ENCODE data around the gene AAK1.

The AAK1 gene

GRCh38 chr2:69524799-69525198 lies 118.7 kb downstream of the AAK1 start:
- DNase-seq: no peak

GRCh38 chr2:69521747-69522146 lies 121.8 kb downstream of the AAK1 start:
- DNase-seq: no peak

- no peak for DNase-seq
Observed at GRCh38 chr2:69518841-69519240, 124.7 kb downstream of the AAK1 start.

GRCh38 chr2:69517410-69517809 lies 126.1 kb downstream of the AAK1 start:
- no peak for DNase-seq

GRCh38 chr2:69514819-69515218 lies 128.7 kb downstream of the AAK1 start:
- DNase-seq: no peak

GRCh38 chr2:69514406-69514805 lies 129.1 kb downstream of the AAK1 start:
- no peak for DNase-seq

GRCh38 chr2:69512446-69512845 lies 131.1 kb downstream of the AAK1 start:
- no peak for DNase-seq

- no peak for DNase-seq
Observed at GRCh38 chr2:69510204-69510603, 133.3 kb downstream of the AAK1 start.

- no peak for DNase-seq
Observed at GRCh38 chr2:69509750-69510140, 133.8 kb downstream of the AAK1 start.

GRCh38 chr2:69509011-69509749 lies 134.4 kb downstream of the AAK1 start:
- no peak for DNase-seq

- no peak for DNase-seq
Observed at GRCh38 chr2:69505710-69506109, 137.8 kb downstream of the AAK1 start.

GRCh38 chr2:69501301-69501700 lies 142.2 kb downstream of the AAK1 start:
- DNase-seq: no peak

GRCh38 chr2:69499966-69500365 lies 143.6 kb downstream of the AAK1 start:
- DNase-seq: no peak

GRCh38 chr2:69499242-69499641 lies 144.3 kb downstream of the AAK1 start:
- no peak for DNase-seq

- no peak for DNase-seq
Observed at GRCh38 chr2:69495861-69496260, 147.7 kb downstream of the AAK1 start.

- no peak for DNase-seq
Observed at GRCh38 chr2:69495008-69495407, 148.5 kb downstream of the AAK1 start.

- DNase-seq: no peak
Observed at GRCh38 chr2:69494126-69494525, 149.4 kb downstream of the AAK1 start.

GRCh38 chr2:69493268-69493667 lies 150.3 kb downstream of the AAK1 start:
- no peak for DNase-seq

GRCh38 chr2:69491864-69492263 lies 151.7 kb downstream of the AAK1 start:
- DNase-seq: no peak

- DNase-seq: no peak
Observed at GRCh38 chr2:69490486-69490885, 153.1 kb downstream of the AAK1 start.

GRCh38 chr2:69489793-69490192 lies 153.7 kb downstream of the AAK1 start:
- DNase-seq: no peak

- no peak for DNase-seq
Observed at GRCh38 chr2:69483696-69484095, 159.8 kb downstream of the AAK1 start.

GRCh38 chr2:69483024-69483423 lies 160.5 kb downstream of the AAK1 start:
- DNase-seq: no peak

GRCh38 chr2:69482471-69482870 lies 161.1 kb downstream of the AAK1 start:
- no peak for DNase-seq

GRCh38 chr2:69481421-69481820 lies 162.1 kb downstream of the AAK1 start:
- no peak for DNase-seq
